Measurements from ENCODE around the gene TOR3A.

- TF ChIP-seq CTCF (conservative IDR thresholded peaks at IDR 0.05; ENCODE audit: low read depth, low read length) (no peak), EZH2phosphoT487 (IDR thresholded peaks at IDR 0.05; ENCODE audit: borderline replicate concordance, low read length) (no peak)
These were observed 25.9 kb upstream of the TOR3A start for GRCh38 chr1:179055937-179056336.

All from PC-3 (cell line).